ENCODE results near the gene EDN2.

EDN2 gene

DNA sequence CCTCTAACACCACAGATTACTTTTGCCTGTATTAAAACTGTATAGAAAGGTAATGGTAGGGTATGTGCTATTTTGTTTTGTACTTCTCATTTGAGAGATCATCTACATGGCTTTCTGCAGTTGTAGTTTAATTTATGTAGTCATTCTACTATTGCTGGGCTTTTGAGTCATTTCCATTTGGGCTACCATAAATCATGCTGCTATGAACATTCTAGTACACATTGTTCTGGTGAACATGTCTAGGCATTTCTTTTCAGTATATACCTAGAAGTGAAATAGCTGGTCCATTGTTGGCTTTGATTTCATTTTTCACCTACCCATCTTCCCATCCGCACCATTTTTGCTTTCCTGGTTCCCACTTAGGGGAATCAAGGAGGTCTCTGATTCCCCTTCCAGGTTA, 18.7 kb downstream of the EDN2 start:
- H3K4me3 ChIP-seq (ENCODE audit: low read depth, low read length) = no peak overlapping the region
- TF ChIP-seq, protein P1, sequence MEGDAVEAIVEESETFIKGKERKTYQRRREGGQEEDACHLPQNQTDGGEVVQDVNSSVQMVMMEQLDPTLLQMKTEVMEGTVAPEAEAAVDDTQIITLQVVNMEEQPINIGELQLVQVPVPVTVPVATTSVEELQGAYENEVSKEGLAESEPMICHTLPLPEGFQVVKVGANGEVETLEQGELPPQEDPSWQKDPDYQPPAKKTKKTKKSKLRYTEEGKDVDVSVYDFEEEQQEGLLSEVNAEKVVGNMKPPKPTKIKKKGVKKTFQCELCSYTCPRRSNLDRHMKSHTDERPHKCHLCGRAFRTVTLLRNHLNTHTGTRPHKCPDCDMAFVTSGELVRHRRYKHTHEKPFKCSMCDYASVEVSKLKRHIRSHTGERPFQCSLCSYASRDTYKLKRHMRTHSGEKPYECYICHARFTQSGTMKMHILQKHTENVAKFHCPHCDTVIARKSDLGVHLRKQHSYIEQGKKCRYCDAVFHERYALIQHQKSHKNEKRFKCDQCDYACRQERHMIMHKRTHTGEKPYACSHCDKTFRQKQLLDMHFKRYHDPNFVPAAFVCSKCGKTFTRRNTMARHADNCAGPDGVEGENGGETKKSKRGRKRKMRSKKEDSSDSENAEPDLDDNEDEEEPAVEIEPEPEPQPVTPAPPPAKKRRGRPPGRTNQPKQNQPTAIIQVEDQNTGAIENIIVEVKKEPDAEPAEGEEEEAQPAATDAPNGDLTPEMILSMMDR (IDR thresholded peaks at IDR 0.05; ENCODE audit: borderline replicate concordance, insufficient read depth, low read depth, low read length) = no peak

- TF ChIP-seq, protein P1 (IDR thresholded peaks at IDR 0.05; ENCODE audit: borderline replicate concordance, insufficient read depth, low read depth, low read length) = no peak
- H3K4me3 ChIP-seq (ENCODE audit: low read depth, low read length) = no peak overlapping the region
These were observed 19.6 kb downstream of the EDN2 start for GRCh38 chr1:41464885-41465284.

DNA sequence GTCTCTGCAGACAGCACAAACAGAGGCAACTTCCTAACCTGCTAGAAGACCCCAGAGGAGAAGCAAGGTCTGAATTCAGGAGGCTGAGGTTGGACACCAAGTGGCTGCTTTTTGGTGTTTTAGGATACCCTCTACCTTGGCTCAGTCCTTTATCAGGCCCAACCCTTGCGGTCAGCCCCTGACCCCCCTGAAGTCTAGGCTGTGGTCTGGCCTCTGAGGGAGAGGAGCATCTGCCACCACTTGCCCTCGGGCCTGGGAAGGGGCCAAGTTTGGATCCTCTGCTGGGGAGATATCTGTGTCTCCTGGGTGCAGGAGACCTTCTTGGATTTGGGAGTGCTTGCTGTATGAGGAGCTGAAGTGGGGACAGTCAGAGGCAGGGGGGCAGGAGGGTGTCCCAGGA, 21.0 kb downstream of the EDN2 start:
- H3K4me3 ChIP-seq (ENCODE audit: low read depth, low read length) = no peak overlapping the region
- TF ChIP-seq, protein P1 (IDR thresholded peaks at IDR 0.05; ENCODE audit: borderline replicate concordance, insufficient read depth, low read depth, low read length) = no peak

DNA sequence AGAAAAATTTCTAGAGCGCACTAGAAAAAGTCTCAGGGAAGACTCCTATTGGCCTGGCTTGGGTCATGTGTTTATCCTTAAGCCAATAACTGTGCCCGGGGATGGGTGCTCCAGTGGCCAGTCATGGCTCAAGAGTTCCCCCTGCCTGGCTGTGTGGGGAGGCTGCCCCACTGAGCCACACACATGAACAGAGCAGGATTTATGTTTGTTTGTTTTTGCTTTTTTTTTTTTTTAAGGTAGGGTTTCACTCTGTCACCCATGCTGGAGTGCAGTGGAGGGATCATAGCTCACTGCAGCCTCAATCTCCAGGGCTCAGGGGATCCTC, 21.8 kb downstream of the EDN2 start:
- H3K4me3 ChIP-seq (ENCODE audit: low read depth, low read length) = no peak overlapping the region
- TF ChIP-seq, protein P1 (IDR thresholded peaks at IDR 0.05; ENCODE audit: borderline replicate concordance, insufficient read depth, low read depth, low read length) = no peak

DNA sequence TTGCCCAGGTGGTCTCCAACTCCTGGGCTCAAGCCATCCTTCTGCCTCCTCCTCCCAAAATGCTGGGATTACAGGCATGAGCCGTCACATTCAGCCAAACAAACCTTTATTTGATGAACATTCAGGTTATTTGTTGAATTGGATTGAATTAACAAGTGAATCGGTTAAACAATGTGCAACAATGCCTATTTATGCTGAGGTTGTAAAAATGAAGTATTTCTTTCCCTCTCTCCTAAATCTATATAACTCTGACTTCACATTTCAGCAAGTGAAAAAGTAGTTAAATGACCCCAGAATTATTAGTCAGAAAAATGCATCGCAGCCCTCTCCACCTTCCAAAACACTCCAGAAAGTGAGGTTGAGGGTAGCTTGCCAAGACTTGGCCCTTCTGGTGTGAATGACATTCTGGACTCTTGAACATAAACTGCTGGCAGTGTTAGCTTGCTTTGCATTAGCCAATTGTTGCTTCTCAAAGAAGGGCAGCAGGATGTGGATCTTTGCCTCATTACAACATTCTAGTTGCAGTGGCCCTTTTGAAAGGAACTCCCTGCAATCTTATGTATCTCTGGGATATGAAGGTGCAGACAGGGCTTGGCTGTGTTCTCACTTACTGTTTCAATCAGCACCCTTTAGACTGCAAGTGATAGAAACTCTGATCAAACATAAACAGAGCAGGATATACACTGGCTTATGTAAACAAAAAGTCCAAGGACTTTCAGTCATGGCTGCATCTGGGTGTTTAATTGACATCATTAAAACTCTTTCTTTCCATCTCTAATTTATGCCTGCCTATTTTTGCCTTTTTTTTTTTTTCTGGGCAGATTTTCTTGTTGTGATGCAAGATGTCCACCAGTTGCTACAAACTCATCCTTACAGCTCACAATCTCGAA, 22.4 kb downstream of the EDN2 start:
- TF ChIP-seq, protein P1 (IDR thresholded peaks at IDR 0.05; ENCODE audit: borderline replicate concordance, insufficient read depth, low read depth, low read length) = no peak
- no peak overlapping the region for H3K4me3 ChIP-seq (ENCODE audit: low read depth, low read length)

DNA sequence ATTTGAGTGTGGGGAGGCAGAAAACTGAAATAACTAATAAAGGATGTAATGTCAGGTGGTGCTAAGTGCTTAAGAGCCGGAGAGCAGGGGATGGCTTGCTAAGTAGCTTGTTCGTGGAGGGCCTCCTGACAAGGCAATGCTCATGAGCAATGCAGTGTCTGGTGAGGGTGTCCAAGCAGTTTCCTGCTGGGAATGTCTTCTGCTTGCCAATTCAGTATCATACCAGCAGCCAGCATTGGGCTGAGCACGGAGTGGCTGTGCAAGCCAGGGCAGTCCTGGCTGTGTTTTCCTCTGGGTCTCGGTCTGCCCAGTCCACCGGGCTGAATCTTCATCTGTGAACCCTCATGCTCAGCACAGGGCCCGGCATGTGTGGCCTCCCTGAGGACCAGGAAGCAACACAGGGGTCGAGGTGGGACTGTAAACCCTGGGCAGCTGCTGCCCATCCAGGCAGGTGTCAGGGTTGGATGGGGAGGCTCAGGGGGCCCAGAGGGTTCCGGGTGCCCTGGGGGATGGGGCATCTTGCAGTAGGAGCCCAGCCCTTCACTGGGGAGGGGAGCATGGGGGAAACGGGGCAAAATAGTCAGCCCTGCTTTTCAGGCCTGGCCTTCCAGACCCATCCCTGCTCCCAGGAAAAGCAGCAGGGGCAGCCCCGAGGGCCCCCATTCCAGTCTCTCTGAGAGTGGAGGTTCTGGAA, 27.5 kb downstream of the EDN2 start:
- H3K4me3 ChIP-seq (ENCODE audit: low read depth, low read length) = no peak overlapping the region
- TF ChIP-seq, protein P1 (IDR thresholded peaks at IDR 0.05; ENCODE audit: borderline replicate concordance, insufficient read depth, low read depth, low read length) = no peak
